Ishikawa (cell line): ENCODE measurements around the gene MYRIP.

Experiments
- CEBPB ChIP-seq: IDR thresholded peaks from 2 replicates; pipeline ENCODE4 v1.6.1; 2012
- CREB1 ChIP-seq: IDR thresholded peaks from 2 replicates; pipeline ENCODE4 v1.6.1; 2012; ENCODE audit warnings: low read depth
- EGR1 ChIP-seq: IDR thresholded peaks from 2 replicates; pipeline ENCODE4 v1.6.1; 2012
- EP300 ChIP-seq: IDR thresholded peaks from 2 replicates; pipeline ENCODE4 v1.6.1; 2012; ENCODE audit warnings: borderline replicate concordance
- FOXM1 ChIP-seq: IDR thresholded peaks from 2 replicates; pipeline ENCODE4 v1.6.1; 2012; ENCODE audit warnings: low read depth, borderline replicate concordance
- MAX ChIP-seq: IDR thresholded peaks from 2 replicates; pipeline ENCODE4 v1.6.1; 2012
- NFIC ChIP-seq: IDR thresholded peaks from 2 replicates; pipeline ENCODE4 v1.6.1; 2012
- RAD21 ChIP-seq: IDR thresholded peaks from 2 replicates; pipeline ENCODE4 v1.6.1; 2012; ENCODE audit warnings: low read depth
- REST ChIP-seq: IDR thresholded peaks from 2 replicates; pipeline ENCODE4 v1.6.1; 2012; ENCODE audit warnings: low read depth, mild to moderate bottlenecking
- TAF1 ChIP-seq: IDR thresholded peaks from 2 replicates; pipeline ENCODE4 v1.6.1; 2012; ENCODE audit warnings: low read depth, mild to moderate bottlenecking
- TCF12 ChIP-seq: IDR thresholded peaks from 2 replicates; pipeline ENCODE4 v1.6.1; 2012; ENCODE audit warnings: low read depth
- TEAD4 ChIP-seq: IDR thresholded peaks from 2 replicates; pipeline ENCODE4 v1.6.1; 2012
- YY1 ChIP-seq: IDR thresholded peaks from 2 replicates; pipeline ENCODE4 v1.6.1; 2012; ENCODE audit warnings: low read depth
- ZBTB7A ChIP-seq: IDR thresholded peaks from 2 replicates; pipeline ENCODE4 v1.6.1; 2012; ENCODE audit warnings: low read depth
- TF ChIP-seq, protein P1 (sequence below): IDR thresholded peaks from 2 replicates; pipeline ENCODE4 v1.6.1; 2012

The MYRIP gene

GRCh38 chr3:40071683-40072238, 262.4 kb downstream of the MYRIP start:
- TF ChIP-seq, protein P1, sequence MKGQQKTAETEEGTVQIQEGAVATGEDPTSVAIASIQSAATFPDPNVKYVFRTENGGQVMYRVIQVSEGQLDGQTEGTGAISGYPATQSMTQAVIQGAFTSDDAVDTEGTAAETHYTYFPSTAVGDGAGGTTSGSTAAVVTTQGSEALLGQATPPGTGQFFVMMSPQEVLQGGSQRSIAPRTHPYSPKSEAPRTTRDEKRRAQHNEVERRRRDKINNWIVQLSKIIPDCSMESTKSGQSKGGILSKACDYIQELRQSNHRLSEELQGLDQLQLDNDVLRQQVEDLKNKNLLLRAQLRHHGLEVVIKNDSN: no peak
- TF ChIP-seq TCF12 (no peak), NFIC (no peak), FOXM1 (no peak), MAX (no peak), RAD21 (no peak), TEAD4 (no peak), TAF1 (no peak), REST (no peak), YY1 (no peak), ZBTB7A (no peak), EP300 (no peak), EGR1 (no peak), CEBPB (no peak), CREB1 (no peak)

DNA sequence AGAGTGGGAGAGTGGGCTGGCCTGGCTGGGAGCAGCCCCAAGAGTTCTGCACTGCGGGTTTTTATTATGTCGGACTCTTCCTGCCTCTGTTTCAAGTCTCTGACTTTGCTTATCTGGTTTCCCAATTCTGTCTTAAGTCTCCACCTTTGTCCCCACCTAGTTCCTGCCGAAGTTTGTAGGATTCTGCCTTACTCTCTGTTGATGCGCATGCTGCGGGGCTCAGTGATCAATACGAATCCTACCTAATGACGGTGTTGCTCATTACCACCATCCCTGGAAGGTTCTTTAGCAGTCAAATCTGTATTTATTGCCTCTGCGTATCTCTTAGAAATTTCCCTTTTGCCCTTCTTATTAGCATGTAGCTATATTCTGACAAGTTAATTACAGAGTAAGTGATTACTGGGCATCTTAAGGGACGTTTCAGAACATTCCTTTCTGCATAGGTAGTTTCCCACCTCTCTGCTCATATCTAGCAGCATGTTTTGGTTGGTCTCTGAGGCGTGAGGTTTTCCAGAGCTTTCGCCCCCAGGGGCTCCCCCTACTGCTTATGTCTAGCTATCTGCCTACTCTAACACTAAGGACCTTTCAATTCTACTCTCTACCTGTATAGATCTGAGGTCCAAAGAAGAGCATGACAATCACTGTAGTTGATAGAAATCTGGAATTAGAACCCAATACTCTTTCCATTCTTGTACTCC, 264.1 kb downstream of the MYRIP start:
- no peak for TF ChIP-seq ZBTB7A
- no peak for TF ChIP-seq YY1
- TF ChIP-seq TEAD4: no peak
- no peak for TF ChIP-seq CREB1
- TF ChIP-seq EP300: no peak
- TF ChIP-seq FOXM1: no peak
- TF ChIP-seq TCF12: no peak
- TF ChIP-seq, protein P1: no peak
- TF ChIP-seq MAX: no peak
- no peak for TF ChIP-seq RAD21
- TF ChIP-seq CEBPB: no peak
- TF ChIP-seq NFIC: no peak
- no peak for TF ChIP-seq REST
- TF ChIP-seq TAF1: no peak
- TF ChIP-seq EGR1: no peak

DNA sequence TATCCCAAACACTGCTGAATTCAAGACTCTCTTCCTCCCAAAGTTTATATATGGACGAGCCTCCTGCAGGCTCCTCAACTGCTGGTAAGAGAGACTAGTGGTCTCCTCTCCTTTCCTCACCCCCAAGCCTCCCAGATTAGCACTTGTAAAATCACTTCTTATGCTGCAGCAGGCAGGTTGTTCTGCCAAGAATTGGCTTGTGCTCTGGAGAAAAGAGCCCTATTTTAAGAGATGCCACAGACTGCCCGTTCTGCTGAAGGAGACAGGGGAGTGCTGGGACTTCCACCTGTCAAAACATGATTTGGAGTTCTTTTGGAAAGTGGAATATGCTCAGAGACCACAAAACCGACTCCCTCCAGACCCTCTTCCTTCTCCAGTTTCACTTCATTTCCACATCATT, 269.2 kb downstream of the MYRIP start:
- TF ChIP-seq TAF1 (no peak), ZBTB7A (no peak), RAD21 (no peak), TEAD4 (no peak), FOXM1 (no peak), YY1 (no peak)
- TF ChIP-seq, protein P1: no peak

- TF ChIP-seq RAD21 (no peak), CEBPB (no peak), ZBTB7A (no peak), YY1 (no peak), REST (no peak), NFIC (no peak), TAF1 (no peak), MAX (no peak), EGR1 (no peak), TCF12 (no peak), TEAD4 (no peak), FOXM1 (no peak), EP300 (no peak), CREB1 (no peak)
- TF ChIP-seq, protein P1: no peak
Measured at GRCh38 chr3:40079203-40079846, 269.9 kb downstream of the MYRIP start.
